Measurements from ENCODE around the gene ROBO1. TPM values are rescaled to one million over a fixed set of nuclear protein-coding genes. Genes with fewer than 3 reads are reported as not detected.
"Not testable (repeated sequence)": the region's sequence is repeated elsewhere in the genome, so short reads cannot be mapped to it uniquely, and the experiment has no call there.

ROBO1 gene
- total and polyA plus RNA-seq, 2 of the 13 experiments (the other 11 are each of a cell fraction or from before 2014, with no cell fraction given) = 52.2 to 71.0 TPM

- ChIA-PET CTCF (ENCODE audit: low intra/inter-chr PET ratio, low total read pairs) (no interaction called here), POLR2A (no interaction called here)
- no peak overlapping the region for H3K4me2 ChIP-seq (ENCODE audit: low read depth, low read length)
- 46% methylated on average over 1 of the region's 1 CpG for WGBS (ENCODE audit: low lambda C conversion rate)
- H3K27me3 ChIP-seq (ENCODE audit: control insufficient read depth in 1 of 2, insufficient read depth in 2 of 2, low read length in 2 of 2) = no peaks in the 10 kb centered on the region
- DNase-seq (ENCODE audit: low spot score) = no peak
- ATAC-seq = peak; percentile 62
- no peaks in the 10 kb centered on the region for H3K4me1 ChIP-seq (ENCODE audit: insufficient read depth, low read length)
- H3K27ac ChIP-seq (ENCODE audit: extremely low read length, insufficient read depth, low read length) = no peak overlapping the region
- in situ Hi-C loops (cut with HindIII; ENCODE audit: extremely low pct_ligation_motif_present, low pct_unique_long_range_greater_than_20kb) = loop anchor here (25.0 kb wide), 1 partner anchor 1181 kb away; no protein-coding TSS in a partner anchor
- no peak for TF ChIP-seq SRSF4 (IDR thresholded peaks at IDR 0.05; ENCODE audit: low read depth, low read length, poor library complexity, severe bottlenecking)
- no peak for TF ChIP-seq ZNF816 (CRISPR knock-in tag; IDR thresholded peaks at IDR 0.05; ENCODE audit: borderline replicate concordance)
- no peak for TF ChIP-seq TP53 (CRISPR knock-in tag; conservative IDR thresholded peaks at IDR 0.05)
- TF ChIP-seq CEBPB (IDR thresholded peaks at IDR 0.05; ENCODE audit: borderline replicate concordance, low read depth, low read length) = 0 out of 2 replicates have a peak, but pooled peaks have one; percentile 4
- BruUV-seq (replicated peaks) = no TSS peak
- no peaks in the 10 kb centered on the region for H3K9me3 ChIP-seq (ENCODE audit: low read length)
- H3K4me3 ChIP-seq (replicated peaks in 1 of 3; ENCODE audit: insufficient read depth in 1 of 3, low read depth in 2 of 3, low read length in 3 of 3) = no peak overlapping the region
- FAIRE-seq = no peak
- intact Hi-C loops (cut with micrococcal nuclease; ENCODE audit: unreplicated experiment) = no loop called here
- H3K36me3 ChIP-seq (replicated peaks in 1 of 2; ENCODE audit: control insufficient read depth in 1 of 2, insufficient read depth in 2 of 2, low read length in 2 of 2) = no peaks in the 10 kb centered on the region
- H2AFZ ChIP-seq (ENCODE audit: low read length) = no peak overlapping the region
- H3K79me2 ChIP-seq (ENCODE audit: insufficient read depth, low read length) = no peaks in the 10 kb centered on the region
- no peak overlapping the region for H3K9ac ChIP-seq (ENCODE audit: insufficient read depth, low read depth, low read length)
- H4K20me1 ChIP-seq (ENCODE audit: insufficient read depth, low read length) = no peaks in the 10 kb centered on the region
These were observed 261.0 kb downstream of the ROBO1 start for GRCh38 chr3:79506751-79507150.

GRCh38 chr3:79502216-79502681 lies 265.5 kb downstream of the ROBO1 start:
- H3K4me2 ChIP-seq (ENCODE audit: low read depth, low read length); H2AFZ ChIP-seq (ENCODE audit: low read length); H3K27ac ChIP-seq (ENCODE audit: extremely low read length, insufficient read depth, low read length); DNase-seq (ENCODE audit: low spot score); ATAC-seq; H3K27me3 ChIP-seq (ENCODE audit: control insufficient read depth in 1 of 2, insufficient read depth in 2 of 2, low read length in 2 of 2); CTCF ChIA-PET (ENCODE audit: low intra/inter-chr PET ratio, low total read pairs); H3K4me3 ChIP-seq (replicated peaks in 1 of 3; ENCODE audit: insufficient read depth in 1 of 3, low read depth in 2 of 3, low read length in 3 of 3); H3K9ac ChIP-seq (ENCODE audit: insufficient read depth, low read depth, low read length); H3K36me3 ChIP-seq (replicated peaks in 1 of 2; ENCODE audit: control insufficient read depth in 1 of 2, insufficient read depth in 2 of 2, low read length in 2 of 2); H3K9me3 ChIP-seq (ENCODE audit: low read length); H3K4me1 ChIP-seq (ENCODE audit: insufficient read depth, low read length); H3K79me2 ChIP-seq (ENCODE audit: insufficient read depth, low read length); FAIRE-seq; H4K20me1 ChIP-seq (ENCODE audit: insufficient read depth, low read length); POLR2A ChIA-PET; intact Hi-C loops (cut with micrococcal nuclease; ENCODE audit: unreplicated experiment); BruUV-seq (replicated peaks): not testable (repeated sequence)
- in situ Hi-C loops (cut with HindIII; ENCODE audit: extremely low pct_ligation_motif_present, low pct_unique_long_range_greater_than_20kb) = loop anchor here (25.0 kb wide), 1 partner anchor 1185 kb away; no protein-coding TSS in a partner anchor
- 73% methylated on average over 13 of the region's 39 CpGs for WGBS (ENCODE audit: low lambda C conversion rate)
